ENCODE measurements around the gene TNFRSF1A. TPM values are rescaled to one million over a fixed set of nuclear protein-coding genes. Genes with fewer than 3 reads are reported as not detected.

Gene TNFRSF1A
- total and polyA plus RNA-seq, 9 of the 15 experiments (the other 6 are each of a cell fraction or from before 2014, with no cell fraction given): 0.76 to 43.5 (median 30.0) TPM

GRCh38 chr12:6282453-6282840, 59.4 kb downstream of the TNFRSF1A start:
- no peak overlapping the region for H2AFZ ChIP-seq (ENCODE audit: low read depth, low read length)
- FAIRE-seq (no peak), DNase-seq (ENCODE audit: extremely low read depth in 1 of 4, low spot score in 3 of 4) (no peak), ATAC-seq (no peak)
- no peaks in the 10 kb centered on the region for H3K9me3 ChIP-seq (replicated peaks; ENCODE audit: control insufficient read depth, insufficient read depth, low read depth, low read length)
- CTCF ChIA-PET (ENCODE audit: low intra/inter-chr PET ratio): no interaction called here
- H3K27me3 ChIP-seq (ENCODE audit: control insufficient read depth in 2 of 2, insufficient read depth in 2 of 2, low read length in 2 of 2): peaks cover 3 to 12% of the 10 kb centered on the region in 2 experiments; a peak in 3 of 5 replicates
- no peaks in the 10 kb centered on the region for H3K36me3 ChIP-seq (ENCODE audit: control insufficient read depth, insufficient read depth, low read length)
- peaks cover 6 to 14% of the 10 kb centered on the region in 2 experiments; a peak in 4 of 5 replicates for H3K4me1 ChIP-seq (replicated peaks in 1 of 2; ENCODE audit: control insufficient read depth in 2 of 2, insufficient read depth in 2 of 2, low read length in 2 of 2)
- TF ChIP-seq SREBF2 (CRISPR knock-in tag; IDR thresholded peaks at IDR 0.05) (no peak), PRDM10 (IDR thresholded peaks at IDR 0.05; ENCODE audit: partially characterized antibody) (no peak), EWSR1 (IDR thresholded peaks at IDR 0.05; ENCODE audit: borderline replicate concordance, low read depth, partially characterized antibody) (no peak), PML (IDR thresholded peaks at IDR 0.05; ENCODE audit: low read length) (no peak), USF2 (CRISPR knock-in tag; IDR thresholded peaks at IDR 0.05) (no peak), PYGO2 (tag; IDR thresholded peaks at IDR 0.05) (no peak), MECOM (CRISPR knock-in tag; IDR thresholded peaks at IDR 0.05) (no peak), ZNF583 (CRISPR knock-in tag; IDR thresholded peaks at IDR 0.05) (no peak), PREB (CRISPR knock-in tag; IDR thresholded peaks at IDR 0.05) (no peak), NCOA1 (IDR thresholded peaks at IDR 0.05; ENCODE audit: low read depth) (no peak), HDAC8 (tag; IDR thresholded peaks at IDR 0.05) (no peak), RHOXF2B (CRISPR knock-in tag; conservative IDR thresholded peaks at IDR 0.05) (no peak), ILK (tag; IDR thresholded peaks at IDR 0.05; ENCODE audit: borderline replicate concordance, low read depth) (no peak), MYC (IDR thresholded peaks at IDR 0.05; ENCODE audit: low read depth, low read length) (no peak), MYC (CRISPR knock-in tag; IDR thresholded peaks at IDR 0.05; ENCODE audit: borderline replicate concordance, low read depth) (no peak), MTA2 (IDR thresholded peaks at IDR 0.05; ENCODE audit: low read depth) (no peak)
- no peaks in the 10 kb centered on the region for H3K9me1 ChIP-seq (ENCODE audit: control insufficient read depth, insufficient read depth, low read length)
- H3K27ac ChIP-seq (ENCODE audit: extremely low read depth, low read depth, low read length): no peak overlapping the region
- no peaks in the 10 kb centered on the region for H3K79me2 ChIP-seq (ENCODE audit: control insufficient read depth, insufficient read depth, low read length)
- H3K4me2 ChIP-seq (ENCODE audit: insufficient read depth, low read length): no peak overlapping the region
- no TSS peak for BruUV-seq (replicated peaks)
- no peak overlapping the region for H3K4me3 ChIP-seq
- H4K20me1 ChIP-seq (replicated peaks; ENCODE audit: control insufficient read depth, insufficient read depth, low read length): no peaks in the 10 kb centered on the region; the same call in 1 of the 2 replicates
- intact Hi-C loops (cut with micrococcal nuclease): no loop called here
- no peak overlapping the region for H3K9ac ChIP-seq (ENCODE audit: insufficient read depth in 1 of 2, low read depth in 2 of 2, low read length in 2 of 2)
- in situ Hi-C loops (cut with MboI): no loop called here
- 32% methylated on average over 3 of the region's 4 CpGs for WGBS (ENCODE audit: insufficient coverage, low coverage, missing lambda C conversion rate)
- POLR2A ChIA-PET: interaction anchor here (0.6 kb wide), 1 partner anchor 80 kb away, joined by 3 read pairs; no protein-coding TSS in a partner anchor

Measured in K562 (cell line).